ENCODE measurements around the gene EFNA5.

GRCh38 chr5:107699425-107699824 lies 28.7 kb upstream of the EFNA5 start:
- TF ChIP-seq, protein P1, sequence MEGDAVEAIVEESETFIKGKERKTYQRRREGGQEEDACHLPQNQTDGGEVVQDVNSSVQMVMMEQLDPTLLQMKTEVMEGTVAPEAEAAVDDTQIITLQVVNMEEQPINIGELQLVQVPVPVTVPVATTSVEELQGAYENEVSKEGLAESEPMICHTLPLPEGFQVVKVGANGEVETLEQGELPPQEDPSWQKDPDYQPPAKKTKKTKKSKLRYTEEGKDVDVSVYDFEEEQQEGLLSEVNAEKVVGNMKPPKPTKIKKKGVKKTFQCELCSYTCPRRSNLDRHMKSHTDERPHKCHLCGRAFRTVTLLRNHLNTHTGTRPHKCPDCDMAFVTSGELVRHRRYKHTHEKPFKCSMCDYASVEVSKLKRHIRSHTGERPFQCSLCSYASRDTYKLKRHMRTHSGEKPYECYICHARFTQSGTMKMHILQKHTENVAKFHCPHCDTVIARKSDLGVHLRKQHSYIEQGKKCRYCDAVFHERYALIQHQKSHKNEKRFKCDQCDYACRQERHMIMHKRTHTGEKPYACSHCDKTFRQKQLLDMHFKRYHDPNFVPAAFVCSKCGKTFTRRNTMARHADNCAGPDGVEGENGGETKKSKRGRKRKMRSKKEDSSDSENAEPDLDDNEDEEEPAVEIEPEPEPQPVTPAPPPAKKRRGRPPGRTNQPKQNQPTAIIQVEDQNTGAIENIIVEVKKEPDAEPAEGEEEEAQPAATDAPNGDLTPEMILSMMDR (IDR thresholded peaks at IDR 0.05) = no peak
- TF ChIP-seq POLR2A (IDR thresholded peaks at IDR 0.05) = no peak

All from lower leg skin (tissue), 3 donors.